Loucy (cell line): ENCODE data around the gene TTBK2.

Experiments used
- H2AFZ ChIP-seq: fragments of 200-600 bp; sonication (generic); 2 replicates; pipeline ENCODE4 v1.6.0; 2016; ENCODE audit warnings: antibody characterized with exemption, mild to moderate bottlenecking, low read length, moderate library complexity
- H3F3A ChIP-seq: fragments of 200-600 bp; 2 replicates; pipeline ENCODE4 v1.6.0; 2016; ENCODE audit warnings: antibody characterized with exemption, low read depth, mild to moderate bottlenecking
- H3K27me3 ChIP-seq: fragments of 200-600 bp; sonication (generic); 2 replicates; pipeline ENCODE4 v1.6.1; 2014; ENCODE audit warnings: low read length, mild to moderate bottlenecking; ENCODE audit not compliant: insufficient read depth, poor library complexity, severe bottlenecking
- H3K36me3 ChIP-seq: fragments of 200-600 bp; sonication (generic); 2 replicates; pipeline ENCODE4 v1.6.1; 2016; ENCODE audit warnings: low read length; ENCODE audit not compliant: insufficient read depth
- H3K4me1 ChIP-seq: fragments of 200-600 bp; sonication (generic); 2 replicates; pipeline ENCODE4 v1.5.1; 2014; ENCODE audit warnings: low read length, mild to moderate bottlenecking; ENCODE audit not compliant: insufficient read depth, poor library complexity, severe bottlenecking
- H3K4me2 ChIP-seq: fragments of 200-600 bp; sonication (generic); 2 replicates; pipeline ENCODE4 v1.6.0; 2014; ENCODE audit warnings: antibody characterized with exemption, low read length, low read depth, mild to moderate bottlenecking; ENCODE audit not compliant: poor library complexity, severe bottlenecking
- H3K4me3 ChIP-seq: fragments of 200-600 bp; sonication (generic); 2 replicates; pipeline ENCODE4 v1.5.1; 2014; ENCODE audit warnings: low read length, mild to moderate bottlenecking, mixed read lengths; ENCODE audit not compliant: poor library complexity, severe bottlenecking
- H3K79me2 ChIP-seq: fragments of 200-600 bp; sonication (generic); 2 replicates; pipeline ENCODE4 v1.6.1; 2014; ENCODE audit warnings: low read length; ENCODE audit not compliant: insufficient read depth
- H3K9ac ChIP-seq: fragments of 200-600 bp; sonication (generic); 2 replicates; pipeline ENCODE4 v1.6.0; 2014; ENCODE audit warnings: mild to moderate bottlenecking, low read depth, low read length, moderate library complexity; ENCODE audit not compliant: poor library complexity, severe bottlenecking
- H3K9me2 ChIP-seq: fragments of 200-600 bp; sonication (generic); replicated peaks from 2 replicates; pipeline ENCODE4 v1.6.1; 2016; ENCODE audit warnings: low read depth, low read length, mixed read lengths
- H3K9me3 ChIP-seq: fragments of 200-600 bp; sonication (generic); 2 replicates; pipeline ENCODE4 v1.6.1; 2014; ENCODE audit warnings: mild to moderate bottlenecking, antibody characterized with exemption, low read length, low read depth; ENCODE audit not compliant: insufficient read depth
- H4K20me1 ChIP-seq: fragments of 200-600 bp; sonication (generic); 2 replicates; pipeline ENCODE4 v1.6.0; 2014; ENCODE audit warnings: antibody characterized with exemption, low read length, mild to moderate bottlenecking; ENCODE audit not compliant: insufficient read depth, poor library complexity, severe bottlenecking
- EZH2phosphoT487 ChIP-seq: fragments of 200-600 bp; IDR thresholded peaks from 2 replicates; pipeline ENCODE4 v1.6.1; 2018; ENCODE audit warnings: antibody characterized with exemption, mild to moderate bottlenecking, moderate library complexity, borderline replicate concordance
- TF ChIP-seq, protein P1 (sequence below): fragments of 200-600 bp; sonication (generic); conservative IDR thresholded peaks from 2 replicates; pipeline ENCODE4 v1.5.1; 2014; ENCODE audit warnings: mild to moderate bottlenecking, antibody characterized with exemption, low read length

TTBK2 gene

DNA sequence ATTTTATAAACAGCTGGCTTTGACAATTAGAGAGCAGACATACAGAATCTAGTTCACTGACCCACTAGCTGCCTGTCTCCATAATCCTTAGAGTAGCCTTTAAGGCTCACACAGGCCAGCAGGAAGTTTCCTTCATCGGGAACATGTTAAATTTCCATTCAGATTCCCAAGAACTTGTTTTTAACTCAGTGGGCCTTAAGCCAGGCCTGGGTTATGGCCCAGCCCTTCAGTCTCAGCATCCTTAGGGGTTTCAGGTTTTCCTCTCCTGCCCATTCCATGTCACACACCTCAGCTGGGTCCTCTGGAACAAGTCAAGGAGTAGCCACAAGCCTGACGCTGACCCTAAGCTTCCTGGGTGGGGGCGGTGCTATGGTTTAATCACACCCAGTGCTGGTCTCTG lies 198.7 kb downstream of the TTBK2 start:
- Histone ChIP-seq H3K4me1 (no peaks in the 10 kb centered on the region), H2AFZ (no peak overlapping the region), H3K4me2 (no peak overlapping the region), H3K27me3 (no peaks in the 10 kb centered on the region), H4K20me1 (no peaks in the 10 kb centered on the region), H3K79me2 (no peaks in the 10 kb centered on the region), H3K4me3 (no peak overlapping the region), H3K9me2 (no peaks in the 10 kb centered on the region), H3K9me3 (no peaks in the 10 kb centered on the region), H3F3A (no peaks in the 10 kb centered on the region), H3K36me3 (peaks cover 96% of the 10 kb centered on the region), H3K9ac (no peak overlapping the region)
- TF ChIP-seq EZH2phosphoT487: no peak
- TF ChIP-seq, protein P1, sequence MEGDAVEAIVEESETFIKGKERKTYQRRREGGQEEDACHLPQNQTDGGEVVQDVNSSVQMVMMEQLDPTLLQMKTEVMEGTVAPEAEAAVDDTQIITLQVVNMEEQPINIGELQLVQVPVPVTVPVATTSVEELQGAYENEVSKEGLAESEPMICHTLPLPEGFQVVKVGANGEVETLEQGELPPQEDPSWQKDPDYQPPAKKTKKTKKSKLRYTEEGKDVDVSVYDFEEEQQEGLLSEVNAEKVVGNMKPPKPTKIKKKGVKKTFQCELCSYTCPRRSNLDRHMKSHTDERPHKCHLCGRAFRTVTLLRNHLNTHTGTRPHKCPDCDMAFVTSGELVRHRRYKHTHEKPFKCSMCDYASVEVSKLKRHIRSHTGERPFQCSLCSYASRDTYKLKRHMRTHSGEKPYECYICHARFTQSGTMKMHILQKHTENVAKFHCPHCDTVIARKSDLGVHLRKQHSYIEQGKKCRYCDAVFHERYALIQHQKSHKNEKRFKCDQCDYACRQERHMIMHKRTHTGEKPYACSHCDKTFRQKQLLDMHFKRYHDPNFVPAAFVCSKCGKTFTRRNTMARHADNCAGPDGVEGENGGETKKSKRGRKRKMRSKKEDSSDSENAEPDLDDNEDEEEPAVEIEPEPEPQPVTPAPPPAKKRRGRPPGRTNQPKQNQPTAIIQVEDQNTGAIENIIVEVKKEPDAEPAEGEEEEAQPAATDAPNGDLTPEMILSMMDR: no peak

GRCh38 chr15:42721016-42721415 lies 199.6 kb downstream of the TTBK2 start:
- TF ChIP-seq, protein P1: no peak
- no peak for TF ChIP-seq EZH2phosphoT487
- Histone ChIP-seq H3K9me2 (no peaks in the 10 kb centered on the region), H3K27me3 (no peaks in the 10 kb centered on the region), H2AFZ (no peak overlapping the region), H3K36me3 (peaks cover 91% of the 10 kb centered on the region), H3K4me1 (no peaks in the 10 kb centered on the region), H3K9ac (no peak overlapping the region), H3F3A (no peaks in the 10 kb centered on the region), H4K20me1 (no peaks in the 10 kb centered on the region), H3K4me3 (no peak overlapping the region), H3K9me3 (no peaks in the 10 kb centered on the region), H3K4me2 (no peak overlapping the region), H3K79me2 (no peaks in the 10 kb centered on the region)

DNA sequence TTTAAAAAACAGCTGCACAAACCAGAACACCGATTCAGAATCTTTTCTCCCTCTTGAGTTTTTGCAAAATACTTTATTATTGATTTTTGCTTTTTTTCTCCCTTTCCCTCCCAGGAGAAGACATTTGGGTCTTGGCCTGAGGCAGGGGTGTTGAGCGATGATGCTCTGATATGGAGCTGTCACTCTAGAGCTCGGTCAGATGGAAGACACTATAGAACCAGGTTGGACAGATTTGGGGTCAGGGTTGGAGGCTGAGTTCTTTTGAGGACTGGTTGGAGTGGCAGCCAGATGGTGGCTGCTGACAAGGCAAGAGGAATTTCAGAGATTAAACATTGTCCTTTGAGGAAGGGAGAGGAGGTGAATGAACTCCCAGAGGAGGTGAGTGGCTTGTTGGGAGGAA lies 200.5 kb downstream of the TTBK2 start:
- Histone ChIP-seq H3K9me2 (no peaks in the 10 kb centered on the region), H3K9me3 (no peaks in the 10 kb centered on the region), H2AFZ (no peak overlapping the region), H3K4me1 (no peaks in the 10 kb centered on the region), H3K4me3 (no peak overlapping the region), H3K9ac (no peak overlapping the region), H3K36me3 (peaks cover 84% of the 10 kb centered on the region), H3K4me2 (no peak overlapping the region), H3K79me2 (0 out of 2 replicates have a peak, but pooled peaks cover 4% of the 10 kb centered on the region), H3F3A (no peaks in the 10 kb centered on the region), H3K27me3 (no peaks in the 10 kb centered on the region), H4K20me1 (no peaks in the 10 kb centered on the region)
- TF ChIP-seq, protein P1: no peak
- no peak for TF ChIP-seq EZH2phosphoT487
